Endothelial cell of umbilical vein (primary cell): ENCODE results near the gene SLC4A1AP. TPM values are rescaled to one million over a fixed set of nuclear protein-coding genes. Genes with fewer than 3 reads are reported as not detected.

Experiments used
- BruUV-seq: library from RNA; stranded (reverse); fragments of 400-500 nt; replicated peaks from 2 replicates; lab custom pipeline; 2021; lab: Mats Ljungman, UMichigan
- CTCF ChIA-PET: fragments of 300-600, 350-600 bp; sonication (Branson Sonifier 250); formaldehyde crosslinking; loops from one replicate; lab custom pipeline; 2021; ENCODE audit warnings: antibody characterized with exemption, inconsistent platforms; lab: Charles Lee
- POLR2A ChIA-PET: fragments of 300-600, 350-600 bp; sonication (Branson Sonifier 250); formaldehyde crosslinking; loops from one replicate; lab custom pipeline; 2021; ENCODE audit warnings: antibody characterized with exemption, inconsistent platforms; lab: Charles Lee
- DNase-seq: peaks from one replicate; pipeline ENCODE4 v3.0.0-alpha.2; 2011; ENCODE audit warnings: low read depth, low spot score
- FAIRE-seq: peaks from 2 replicates; lab custom pipeline; 2011; peaks lifted over from hg19 to GRCh38; lab: Jason Lieb, UNC
- H2AFZ ChIP-seq: 2 replicates; pipeline ENCODE4 v1.6.0; 2012; ENCODE audit warnings: low read depth, low read length, control low read depth, inconsistent platforms
- H3K27ac ChIP-seq: 2 replicates; pipeline ENCODE4 v1.5.1; 2011; ENCODE audit warnings: low read depth, mild to moderate bottlenecking, control low read depth, low read length, moderate library complexity; ENCODE audit not compliant: insufficient read depth
- H3K27me3 ChIP-seq, 2 experiments: 2 replicates each; pipeline versions ENCODE4 v1.6.0 to v1.6.1; 2011; ENCODE audit warnings: low read length in 2 of 2, mixed read lengths in 1 of 2; ENCODE audit not compliant: control insufficient read depth in 2 of 2, insufficient read depth in 2 of 2
- H3K36me3 ChIP-seq, 2 experiments: 2 replicates in 1 of 2; 3 replicates in 1 of 2; pipeline ENCODE4 v1.5.1; 2011; ENCODE audit warnings: low read length in 2 of 2, mild to moderate bottlenecking in 1 of 2, moderate library complexity in 1 of 2; ENCODE audit not compliant: control insufficient read depth in 2 of 2, insufficient read depth in 2 of 2; ENCODE audit errors: extremely low read depth in 1 of 2
- H3K4me1 ChIP-seq: 3 replicates; pipeline ENCODE4 v1.5.1; 2011; ENCODE audit warnings: mild to moderate bottlenecking, low read length; ENCODE audit not compliant: control insufficient read depth, insufficient read depth; ENCODE audit errors: extremely low read depth
- H3K4me2 ChIP-seq: 2 replicates; pipeline ENCODE4 v1.6.1; 2011; ENCODE audit warnings: low read length, control low read depth, mixed read lengths; ENCODE audit not compliant: insufficient read depth
- H3K4me3 ChIP-seq, 3 experiments: fragments of 200-600 bp in 1 of 3; sonication (generic), shearing (Covaris generic) in 1 of 3; replicated peaks in 1 of 3; 2 replicates each; pipeline ENCODE4 v1.5.1; 2011 to 2016; ENCODE audit warnings: control low read depth in 3 of 3, low read length in 3 of 3, mild to moderate bottlenecking in 2 of 3, inconsistent platforms in 1 of 3, low read depth in 1 of 3, moderate library complexity in 1 of 3; ENCODE audit not compliant: insufficient read depth in 1 of 3
- H3K79me2 ChIP-seq: 2 replicates; pipeline ENCODE4 v1.6.0; 2012; ENCODE audit warnings: low read length, inconsistent platforms; ENCODE audit not compliant: control insufficient read depth, insufficient read depth
- H3K9ac ChIP-seq: replicated peaks from 2 replicates; pipeline ENCODE3; 2011; ENCODE audit warnings: low read length, control low read depth; ENCODE audit not compliant: insufficient read depth; ENCODE audit errors: extremely low read depth
- H3K9me1 ChIP-seq: replicated peaks from 3 replicates; pipeline ENCODE4 v1.6.0; 2011; ENCODE audit warnings: mild to moderate bottlenecking, low read length; ENCODE audit not compliant: control insufficient read depth, insufficient read depth; ENCODE audit errors: extremely low read depth
- H3K9me3 ChIP-seq: replicated peaks from 2 replicates; pipeline ENCODE4 v1.5.1; 2012; ENCODE audit warnings: low read length, inconsistent platforms; ENCODE audit not compliant: control insufficient read depth, insufficient read depth
- H4K20me1 ChIP-seq: replicated peaks from 2 replicates; pipeline ENCODE3; 2011; ENCODE audit warnings: mild to moderate bottlenecking, low read length; ENCODE audit not compliant: control insufficient read depth, insufficient read depth; ENCODE audit errors: extremely low read depth
- JUN ChIP-seq: IDR thresholded peaks from 2 replicates; pipeline ENCODE4 v1.6.1; 2011; ENCODE audit warnings: borderline replicate concordance, low read depth; ENCODE audit not compliant: insufficient read length, insufficient read depth
- POLR2AphosphoS5 ChIP-seq: IDR thresholded peaks from 2 replicates; pipeline ENCODE4 v1.6.1; 2012; ENCODE audit warnings: low read depth, mild to moderate bottlenecking, control low read depth, low read length, moderate library complexity; ENCODE audit not compliant: insufficient read depth
- dilution Hi-C: fragments of 300-500 bp; cut with MboI; formaldehyde crosslinking; loops from one replicate; pipeline ENCODE4 v1.15.0; 2019; ENCODE audit warnings: low sequenced_read_pairs; ENCODE audit not compliant: extremely low pct_ligation_motif_present
- intact Hi-C: fragments of 100-400 bp; cut with micrococcal nuclease; formaldehyde crosslinking; loops from one replicate; pipeline ENCODE4 v1.10.0; 2022
- polyA plus RNA-seq, 4 experiments: library from polyadenylated mRNA; depleted of rRNA in 3 of 4; stranded (reverse) in 3 of 4; unstranded in 1 of 4; fragments of >200 nt; gene quantifications; 2 replicates each; pipeline versions ENCODE4 v1.2.1 to v1.2.3, GENCODE V29; 2011 to 2012; ENCODE audit warnings: missing spikeins in 1 of 4
- total RNA-seq: library from RNA; stranded (reverse); gene quantifications from 2 replicates; pipeline ENCODE4 v1.2.3, GENCODE V29; 2021
- TF ChIP-seq, protein P1 (sequence below), 2 donors: IDR thresholded peaks; 1 replicate in 1 of 2; 2 replicates in 1 of 2; pipeline ENCODE4 v1.5.1; 2011; ENCODE audit warnings: low read length in 2 of 2, mild to moderate bottlenecking in 2 of 2, moderate library complexity in 2 of 2, control low read depth in 1 of 2, inconsistent platforms in 1 of 2, low read depth in 1 of 2; ENCODE audit not compliant: insufficient read depth in 1 of 2; ENCODE audit errors: extremely low read depth in 1 of 2

The SLC4A1AP gene
- total and polyA plus RNA-seq, 2 donors (not counting 3 experiments of a cell fraction or from before 2014, with no cell fraction given), result 9.5 to 28.4 TPM

DNA sequence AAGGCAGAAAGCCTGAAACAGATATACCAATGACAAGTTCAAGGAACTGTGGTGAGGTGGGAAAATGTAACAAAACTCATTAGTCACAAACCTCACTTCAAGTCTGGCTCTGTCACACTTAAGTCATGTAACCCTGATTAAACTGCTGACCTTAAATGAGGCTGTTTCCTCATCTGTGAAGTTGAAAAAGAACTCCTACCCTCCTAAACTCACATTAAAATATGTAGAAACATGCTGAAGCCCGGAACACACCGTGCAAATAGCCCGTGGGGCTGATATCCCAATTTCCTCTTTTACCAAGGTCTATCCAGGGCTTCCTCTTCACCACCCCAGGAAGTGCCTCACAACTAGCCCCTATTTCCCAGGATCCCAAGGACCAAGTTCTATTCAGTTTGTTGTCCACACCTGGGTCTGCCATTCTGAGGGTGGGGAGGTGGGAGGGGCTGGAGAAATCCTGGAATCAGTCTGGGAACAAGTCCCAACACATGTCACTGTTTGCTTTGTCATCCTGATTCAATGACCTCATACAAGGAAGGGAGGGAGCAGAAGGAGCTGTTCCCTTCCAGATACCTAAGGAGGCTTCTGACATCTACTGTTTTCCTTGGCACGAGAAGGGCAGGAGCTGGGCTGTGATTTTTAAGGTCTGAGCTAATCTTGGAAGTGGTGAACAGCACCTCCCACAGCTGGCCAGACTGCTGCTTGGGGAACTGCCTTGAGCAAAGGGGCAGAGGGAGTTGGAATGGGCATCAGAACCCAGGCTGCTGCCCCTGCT is 42.3 kb downstream of the SLC4A1AP start:
- FAIRE-seq (peak; percentile 90), DNase-seq (peak; percentile 89)
- H3K4me1 ChIP-seq, result peaks cover 17% of the 10 kb centered on the region
- peak overlapping the region; percentile 49 for H2AFZ ChIP-seq
- H3K4me2 ChIP-seq, result peak overlapping the region; percentile 12
- intact Hi-C loops (loop anchor here (1.0 to 5.0 kb wide), 5 partner anchors 17 to 690 kb away; no protein-coding TSS in a partner anchor), dilution Hi-C loops (no loop called here)
- H3K9me1 ChIP-seq, result no peaks in the 10 kb centered on the region
- peak overlapping the region; percentile 64 for H3K9ac ChIP-seq
- H3K79me2 ChIP-seq, result no peaks in the 10 kb centered on the region
- H3K36me3 ChIP-seq, result no peaks in the 10 kb centered on the region
- ChIA-PET CTCF (interaction anchor here (0.6 to 4.0 kb wide), 13 partner anchors 17 to 888 kb away, joined by 3 to 40 read pairs (median 3); no protein-coding TSS in a partner anchor), POLR2A (interaction anchor here (0.9 to 1.1 kb wide), 2 partner anchors 93 to 687 kb away, joined by 3 to 4 read pairs; partner anchors contain the start of gene FOSL2)
- TF ChIP-seq POLR2AphosphoS5 (peak; percentile 46), JUN (peak; percentile 79)
- TF ChIP-seq, protein P1, sequence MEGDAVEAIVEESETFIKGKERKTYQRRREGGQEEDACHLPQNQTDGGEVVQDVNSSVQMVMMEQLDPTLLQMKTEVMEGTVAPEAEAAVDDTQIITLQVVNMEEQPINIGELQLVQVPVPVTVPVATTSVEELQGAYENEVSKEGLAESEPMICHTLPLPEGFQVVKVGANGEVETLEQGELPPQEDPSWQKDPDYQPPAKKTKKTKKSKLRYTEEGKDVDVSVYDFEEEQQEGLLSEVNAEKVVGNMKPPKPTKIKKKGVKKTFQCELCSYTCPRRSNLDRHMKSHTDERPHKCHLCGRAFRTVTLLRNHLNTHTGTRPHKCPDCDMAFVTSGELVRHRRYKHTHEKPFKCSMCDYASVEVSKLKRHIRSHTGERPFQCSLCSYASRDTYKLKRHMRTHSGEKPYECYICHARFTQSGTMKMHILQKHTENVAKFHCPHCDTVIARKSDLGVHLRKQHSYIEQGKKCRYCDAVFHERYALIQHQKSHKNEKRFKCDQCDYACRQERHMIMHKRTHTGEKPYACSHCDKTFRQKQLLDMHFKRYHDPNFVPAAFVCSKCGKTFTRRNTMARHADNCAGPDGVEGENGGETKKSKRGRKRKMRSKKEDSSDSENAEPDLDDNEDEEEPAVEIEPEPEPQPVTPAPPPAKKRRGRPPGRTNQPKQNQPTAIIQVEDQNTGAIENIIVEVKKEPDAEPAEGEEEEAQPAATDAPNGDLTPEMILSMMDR (IDR thresholded peaks at IDR 0.05; ENCODE audit: extremely low read depth in 1 of 2, insufficient read depth in 1 of 2, low read depth in 1 of 2, low read length in 2 of 2), result no peak
- BruUV-seq, result TSS peak; percentile 99
- H3K9me3 ChIP-seq, result no peaks in the 10 kb centered on the region
- H3K27ac ChIP-seq, result peak overlapping the region; percentile 95
- H3K27me3 ChIP-seq, result no peaks in the 10 kb centered on the region
- no peak overlapping the region for H3K4me3 ChIP-seq
- no peaks in the 10 kb centered on the region for H4K20me1 ChIP-seq
